Caco-2 (cell line): ENCODE measurements around the gene LRRN3. TPM values are rescaled to one million over a fixed set of nuclear protein-coding genes. Genes with fewer than 3 reads are reported as not detected.

Experiments used
- BruUV-seq: library from RNA; stranded (reverse); fragments of 400-500 nt; replicated peaks from 2 replicates; lab custom pipeline; 2021; lab: Mats Ljungman, UMichigan
- CTCF ChIA-PET: fragments of 300-600 bp; sonication (Branson Sonifier 250); formaldehyde crosslinking; loops from one replicate; lab custom pipeline; 2022; ENCODE audit warnings: antibody characterized with exemption; lab: Charles Lee
- POLR2A ChIA-PET: fragments of 300-600 bp; sonication (Branson Sonifier 250); formaldehyde crosslinking; loops from one replicate; lab custom pipeline; 2022; ENCODE audit warnings: antibody characterized with exemption; lab: Charles Lee
- DNase-seq, 2 experiments: peaks; one replicate each; pipeline versions ENCODE4 v3.0.0 to v3.0.0-alpha.2; 2020 to 2022
- H3K27me3 ChIP-seq: replicated peaks from 2 replicates; pipeline ENCODE4 v1.6.0; 2011; ENCODE audit warnings: low read length; ENCODE audit not compliant: control insufficient read depth, insufficient read depth
- H3K36me3 ChIP-seq: 2 replicates; pipeline ENCODE4 v1.5.1; 2011; ENCODE audit warnings: low read length; ENCODE audit not compliant: control insufficient read depth, insufficient read depth
- H3K4me1 ChIP-seq: fragments of 250-450 bp; sonication (Bioruptor Pico); 2 replicates; pipeline ENCODE4 v1.5.1; 2020; ENCODE audit warnings: mild to moderate bottlenecking
- H3K4me3 ChIP-seq: 2 replicates; pipeline ENCODE4 v1.5.1; 2011; ENCODE audit warnings: low read depth, mild to moderate bottlenecking, control low read depth, low read length
- H3K9me3 ChIP-seq: fragments of 250-450 bp; sonication (Bioruptor Pico); 2 replicates; pipeline ENCODE4 v1.5.1; 2020; ENCODE audit warnings: mild to moderate bottlenecking, moderate library complexity
- H3K27ac Mint-ChIP-seq: one replicate; pipeline ENCODE4 v1.8.0; 2022; ENCODE audit warnings: mixed read lengths; ENCODE audit not compliant: unreplicated experiment
- H3K27me3 Mint-ChIP-seq: one replicate; pipeline ENCODE4 v1.8.0; 2022; ENCODE audit warnings: mixed read lengths; ENCODE audit not compliant: insufficient read depth, unreplicated experiment
- H3K36me3 Mint-ChIP-seq: one replicate; pipeline ENCODE4 v1.8.0; 2022; ENCODE audit warnings: mild to moderate bottlenecking, mixed read lengths; ENCODE audit not compliant: insufficient read depth, unreplicated experiment
- H3K4me1 Mint-ChIP-seq: one replicate; pipeline ENCODE4 v1.8.0; 2022; ENCODE audit warnings: low read depth, mixed read lengths; ENCODE audit not compliant: unreplicated experiment
- H3K4me3 Mint-ChIP-seq: one replicate; pipeline ENCODE4 v1.8.0; 2022; ENCODE audit warnings: mild to moderate bottlenecking, moderate library complexity, mixed read lengths; ENCODE audit not compliant: unreplicated experiment
- H3K9me3 Mint-ChIP-seq: one replicate; pipeline ENCODE4 v1.8.0; 2022; ENCODE audit warnings: mixed read lengths; ENCODE audit not compliant: unreplicated experiment
- CTCF ChIP-seq, 2 experiments: fragments of 200-600 bp in 1 of 2; IDR thresholded peaks; 1 replicate in 1 of 2; 2 replicates in 1 of 2; pipeline versions ENCODE4 v1.5.1 to v1.8.0; 2011 to 2022; ENCODE audit warnings: antibody characterized with exemption in 1 of 2, control low read depth in 1 of 2, inconsistent platforms in 1 of 2, low read depth in 1 of 2, low read length in 1 of 2, mild to moderate bottlenecking in 1 of 2, moderate library complexity in 1 of 2; ENCODE audit not compliant: insufficient read depth in 1 of 2, severe bottlenecking in 1 of 2, unreplicated experiment in 1 of 2
- intact Hi-C: fragments of 100-400 bp; cut with micrococcal nuclease; formaldehyde crosslinking; loops from one replicate; pipeline ENCODE4 v1.10.0; 2022; ENCODE audit not compliant: unreplicated experiment
- total RNA-seq: library from RNA; stranded (reverse); gene quantifications from 2 replicates; pipeline ENCODE4 v1.2.3, GENCODE V29; 2022

LRRN3 gene
- total RNA-seq, 1 experiment from 2014 or later: 0.68 TPM

DNA sequence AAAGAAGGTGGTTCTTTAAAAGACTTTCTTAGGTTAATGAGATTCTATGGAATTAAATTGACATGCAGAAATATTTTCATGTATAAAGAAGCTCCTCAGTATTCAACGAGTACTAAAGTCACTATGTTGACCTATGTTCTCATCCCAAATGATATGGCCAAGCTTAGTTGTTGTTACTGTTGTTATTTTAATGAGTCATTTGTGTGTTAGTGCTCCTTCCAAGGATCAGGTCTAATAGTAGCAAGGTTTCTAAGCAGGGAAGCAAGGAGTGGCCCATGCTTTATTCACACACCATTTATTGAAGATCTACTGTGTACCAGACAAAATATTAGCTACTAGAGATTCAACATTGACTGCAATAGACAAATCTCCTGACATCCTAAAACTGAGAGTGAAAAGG, 41.9 kb downstream of the LRRN3 start:
- no peak for DNase-seq
- no peaks in the 10 kb centered on the region for H3K36me3 ChIP-seq
- CTCF ChIA-PET: no interaction called here
- H3K27me3 Mint-ChIP-seq: no peaks in the 10 kb centered on the region
- no peak for TF ChIP-seq CTCF (IDR thresholded peaks at IDR 0.05; ENCODE audit: insufficient read depth in 1 of 2, low read depth in 1 of 2, low read length in 1 of 2, severe bottlenecking in 1 of 2, unreplicated experiment in 1 of 2)
- no peaks in the 10 kb centered on the region for H3K27me3 ChIP-seq
- H3K4me3 Mint-ChIP-seq: no peak overlapping the region
- H3K27ac Mint-ChIP-seq: no peak overlapping the region
- H3K9me3 ChIP-seq: no peaks in the 10 kb centered on the region
- POLR2A ChIA-PET: no interaction called here
- no TSS peak for BruUV-seq
- H3K4me3 ChIP-seq: no peak overlapping the region
- no peaks in the 10 kb centered on the region for H3K4me1 ChIP-seq
- H3K4me1 Mint-ChIP-seq: no peaks in the 10 kb centered on the region
- intact Hi-C loops: no loop called here
- no peaks in the 10 kb centered on the region for H3K36me3 Mint-ChIP-seq
- no peaks in the 10 kb centered on the region for H3K9me3 Mint-ChIP-seq

DNA sequence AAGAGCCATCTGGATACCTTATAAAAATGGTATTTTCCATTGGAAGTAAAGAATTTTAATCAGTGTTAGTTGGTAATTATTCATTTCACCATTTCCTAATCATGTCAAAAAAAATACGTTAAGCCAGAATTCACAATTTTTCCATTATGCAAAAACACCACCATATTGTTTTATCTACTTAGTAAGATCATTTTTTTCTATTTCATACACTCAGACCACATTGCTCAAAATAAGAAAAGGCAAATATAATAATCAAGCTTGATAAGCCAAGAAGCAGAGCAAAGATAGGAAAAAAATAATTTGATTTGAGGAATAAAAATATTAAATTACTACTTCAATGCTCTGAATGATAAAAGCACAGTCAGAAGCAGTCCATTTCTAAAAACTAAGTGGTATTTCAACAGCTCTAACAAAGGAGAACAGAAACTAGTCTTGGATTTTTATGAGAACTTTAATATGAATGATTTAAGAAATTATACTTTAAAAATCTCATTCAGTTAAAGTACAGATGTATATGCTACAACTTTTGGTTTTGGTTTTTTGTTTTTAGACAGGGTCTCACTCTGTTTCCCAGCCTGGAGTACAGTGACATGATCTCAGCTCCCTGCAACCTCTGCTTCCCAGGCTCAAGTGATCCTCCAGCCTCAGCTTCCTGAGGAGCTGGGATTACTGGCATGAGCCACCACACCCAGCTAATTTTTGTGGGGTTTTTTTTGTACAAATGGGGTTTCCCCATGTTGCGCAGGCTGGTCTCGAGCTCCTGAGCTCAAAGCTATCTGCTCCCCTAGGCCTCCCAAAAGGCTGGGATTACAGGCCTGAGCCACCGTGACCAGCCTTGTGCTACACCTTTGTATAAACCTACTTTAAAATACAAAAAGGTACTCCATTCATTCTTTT, 46.6 kb downstream of the LRRN3 start:
- H3K9me3 Mint-ChIP-seq: no peaks in the 10 kb centered on the region
- H3K4me1 Mint-ChIP-seq: no peaks in the 10 kb centered on the region
- ChIA-PET POLR2A (no interaction called here), CTCF (no interaction called here)
- Histone ChIP-seq H3K9me3 (no peaks in the 10 kb centered on the region), H3K36me3 (no peaks in the 10 kb centered on the region), H3K4me1 (no peaks in the 10 kb centered on the region), H3K27me3 (no peaks in the 10 kb centered on the region), H3K4me3 (no peak overlapping the region)
- BruUV-seq: no TSS peak
- H3K4me3 Mint-ChIP-seq: no peak overlapping the region
- DNase-seq: no peak
- no peak overlapping the region for H3K27ac Mint-ChIP-seq
- no peaks in the 10 kb centered on the region for H3K27me3 Mint-ChIP-seq
- no peak for TF ChIP-seq CTCF (IDR thresholded peaks at IDR 0.05; ENCODE audit: insufficient read depth in 1 of 2, low read depth in 1 of 2, low read length in 1 of 2, severe bottlenecking in 1 of 2, unreplicated experiment in 1 of 2)
- intact Hi-C loops: no loop called here
- no peaks in the 10 kb centered on the region for H3K36me3 Mint-ChIP-seq

DNA sequence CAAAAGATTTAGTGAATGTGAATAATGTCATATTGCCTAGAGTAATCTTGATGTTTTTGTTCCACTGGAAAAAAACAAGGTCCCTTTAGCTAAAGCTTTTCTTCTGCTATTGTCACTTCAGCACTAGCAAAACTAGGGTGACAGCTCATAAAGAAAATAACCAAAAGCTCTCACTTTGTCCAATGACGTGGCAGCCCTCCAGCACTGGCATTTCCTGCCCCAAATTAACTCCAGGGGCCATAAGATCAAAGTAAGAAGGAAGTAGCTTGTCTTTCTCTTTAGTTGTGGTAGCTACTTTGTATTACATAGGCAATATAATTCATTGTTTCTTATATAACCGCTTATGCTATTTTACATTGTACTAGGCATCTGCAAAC, 47.3 kb downstream of the LRRN3 start:
- Mint-ChIP-seq H3K4me3 (no peak overlapping the region), H3K27ac (no peak overlapping the region), H3K9me3 (no peaks in the 10 kb centered on the region), H3K36me3 (no peaks in the 10 kb centered on the region), H3K27me3 (no peaks in the 10 kb centered on the region), H3K4me1 (no peaks in the 10 kb centered on the region)
- intact Hi-C loops: no loop called here
- POLR2A ChIA-PET: no interaction called here
- no TSS peak for BruUV-seq
- no peaks in the 10 kb centered on the region for H3K4me1 ChIP-seq
- CTCF ChIA-PET: no interaction called here
- no peaks in the 10 kb centered on the region for H3K9me3 ChIP-seq
- no peak for DNase-seq
- H3K27me3 ChIP-seq: no peaks in the 10 kb centered on the region
- no peaks in the 10 kb centered on the region for H3K36me3 ChIP-seq
- H3K4me3 ChIP-seq: no peak overlapping the region
- no peak for TF ChIP-seq CTCF (IDR thresholded peaks at IDR 0.05; ENCODE audit: insufficient read depth in 1 of 2, low read depth in 1 of 2, low read length in 1 of 2, severe bottlenecking in 1 of 2, unreplicated experiment in 1 of 2)
